T-helper 17 cell (primary cell): ENCODE measurements around the gene CYSRT1. TPM values are rescaled to one million over a fixed set of nuclear protein-coding genes. Genes with fewer than 3 reads are reported as not detected.
A peak's percentile ranks its signal among the peaks of the same experiment; 100 is the strongest.

Source experiments
- ATAC-seq: fragments of 150-1000 bp; cut with Tn5 transposase; 2 replicates; pipeline ENCODE4 v1.10.0; 2021; ENCODE audit warnings: mild to moderate bottlenecking, moderate library complexity
- DNase-seq, 3 donors: peaks; one replicate each; pipeline versions ENCODE4 v3.0.0 to v3.0.0-alpha.2; 2020 to 2021
- H3K9me3 ChIP-seq: one replicate; pipeline ENCODE4 v1.7.0; 2013; ENCODE audit warnings: low read length, mild to moderate bottlenecking; ENCODE audit not compliant: control insufficient read depth, poor library complexity, severe bottlenecking
- H3K27ac Mint-ChIP-seq: one replicate; pipeline ENCODE4 v1.8.0; 2022; ENCODE audit warnings: mild to moderate bottlenecking, moderate library complexity, mixed read lengths
- H3K27me3 Mint-ChIP-seq: one replicate; pipeline ENCODE4 v1.8.0; 2022; ENCODE audit warnings: mixed read lengths
- H3K36me3 Mint-ChIP-seq: one replicate; pipeline ENCODE4 v1.8.0; 2022; ENCODE audit warnings: low read depth, mixed read lengths
- H3K4me1 Mint-ChIP-seq: one replicate; pipeline ENCODE4 v1.8.0; 2022; ENCODE audit warnings: mild to moderate bottlenecking, mixed read lengths
- H3K4me3 Mint-ChIP-seq: one replicate; pipeline ENCODE4 v1.8.0; 2022; ENCODE audit warnings: mild to moderate bottlenecking, moderate library complexity, mixed read lengths
- total RNA-seq, 4 donors: library from RNA in 2 of 4; stranded (reverse) in 2 of 4; gene quantifications; one replicate each; pipeline ENCODE4 v1.2.3 and lab custom pipeline; 2022 to 2026

Gene CYSRT1
- total RNA-seq, 2 donors from 2014 or later, result 0.52 TPM; not detected in 1

DNA sequence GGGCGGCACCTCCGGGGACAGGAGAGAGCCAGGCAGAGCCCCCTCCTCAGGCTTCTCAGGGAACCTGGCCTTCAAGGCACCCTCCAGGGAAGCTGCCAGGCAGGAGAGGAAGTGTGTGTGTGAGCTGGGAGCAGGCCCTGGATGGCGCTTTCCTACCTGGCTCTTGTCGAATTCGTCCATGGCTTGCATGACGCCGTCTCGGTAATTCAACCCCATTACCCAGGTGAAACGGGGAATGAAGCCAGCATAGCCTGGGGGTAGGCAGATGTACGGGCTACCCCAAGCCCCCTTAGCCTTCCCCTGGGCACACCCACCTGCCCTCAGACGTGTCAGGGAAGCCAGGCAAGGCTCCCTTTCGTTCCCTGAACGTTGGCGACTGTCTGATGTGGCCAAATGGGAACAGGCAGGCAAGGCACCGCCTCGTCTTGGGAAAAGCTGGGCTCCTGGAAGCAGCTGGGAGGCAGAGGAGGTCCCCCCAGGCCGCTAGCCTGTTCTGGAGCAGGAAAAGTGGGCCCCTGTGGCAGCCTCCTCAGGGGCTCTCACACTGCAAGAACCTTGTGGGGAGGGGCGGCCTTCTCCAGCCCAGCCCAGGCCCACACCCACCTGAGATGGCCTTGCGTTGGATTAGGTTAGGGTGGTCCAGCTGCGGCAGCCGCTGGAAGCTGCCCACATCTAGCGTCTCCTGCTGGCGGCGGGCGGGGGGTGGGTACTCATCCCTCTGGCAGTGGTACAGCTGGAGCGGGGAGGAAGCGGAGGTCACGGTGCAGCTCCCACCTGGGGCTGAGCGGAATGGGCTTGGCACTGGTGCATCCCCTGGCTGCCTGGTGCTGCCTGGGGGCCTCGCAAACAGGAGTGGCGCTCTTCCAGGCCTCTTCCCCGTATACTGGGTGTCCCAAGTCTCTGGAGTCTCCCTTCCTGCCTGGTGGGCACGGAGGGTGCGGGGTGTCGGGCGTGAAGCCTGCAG is 19.8 kb downstream of the CYSRT1 start:
- H3K9me3 ChIP-seq, result no peaks in the 10 kb centered on the region
- Mint-ChIP-seq H3K27ac (no peak overlapping the region), H3K4me1 (peaks cover 11% of the 10 kb centered on the region), H3K27me3 (no peaks in the 10 kb centered on the region), H3K4me3 (peak overlapping the region; percentile 21), H3K36me3 (no peaks in the 10 kb centered on the region)
- ATAC-seq (no peak), DNase-seq (no peak)

DNA sequence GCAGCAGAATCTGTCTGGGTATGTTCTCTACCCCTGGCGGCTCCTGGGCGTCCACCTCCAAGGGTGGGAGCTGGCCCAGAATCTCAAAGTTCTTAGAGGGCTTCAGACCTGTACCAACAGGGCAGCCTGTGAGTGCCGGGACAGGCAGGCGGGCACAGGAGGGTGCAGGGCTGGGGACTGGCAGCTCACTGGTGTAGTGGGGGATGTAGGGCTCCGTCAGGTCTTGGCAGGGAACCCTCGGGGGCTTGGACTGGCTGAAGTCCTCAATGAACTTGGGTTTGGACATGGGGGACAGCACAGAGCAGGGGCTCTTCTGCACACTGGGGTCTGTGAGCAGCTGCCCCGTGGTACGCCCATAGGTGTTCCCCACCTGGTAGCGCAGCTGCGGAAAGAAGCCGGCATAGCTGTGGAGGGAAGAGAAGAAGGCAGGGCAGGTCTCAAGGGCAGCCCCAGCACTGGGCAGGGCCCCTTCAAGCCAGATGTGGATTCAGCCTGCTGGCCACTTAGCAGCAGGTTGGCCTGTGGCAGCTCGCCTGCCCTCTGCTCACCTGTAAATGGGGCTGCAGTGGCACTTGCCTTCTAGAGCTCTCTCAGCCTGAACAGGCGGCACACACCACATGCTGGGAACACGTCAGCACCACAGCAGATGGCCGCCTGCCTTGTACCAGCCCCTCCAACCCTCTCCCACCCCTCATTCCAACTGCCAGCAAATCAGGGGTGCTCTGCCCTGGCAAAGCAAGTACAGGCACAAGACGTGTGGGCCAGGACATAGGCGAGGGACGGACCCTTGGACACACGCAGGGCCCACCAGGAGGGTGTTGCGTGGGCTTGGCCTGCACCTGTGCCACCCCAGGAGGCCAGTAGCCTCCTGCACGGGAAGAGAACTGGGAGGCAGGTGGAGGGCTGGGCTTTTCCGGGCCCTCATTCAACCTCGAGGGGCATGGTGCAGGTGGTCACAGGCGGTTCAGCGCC is 20.8 kb downstream of the CYSRT1 start:
- H3K9me3 ChIP-seq, result no peaks in the 10 kb centered on the region
- Mint-ChIP-seq H3K27ac (no peak overlapping the region), H3K36me3 (no peaks in the 10 kb centered on the region), H3K27me3 (no peaks in the 10 kb centered on the region), H3K4me1 (peaks cover 11% of the 10 kb centered on the region), H3K4me3 (no peak overlapping the region)
- ATAC-seq, result no peak
- DNase-seq, result no peak

DNA sequence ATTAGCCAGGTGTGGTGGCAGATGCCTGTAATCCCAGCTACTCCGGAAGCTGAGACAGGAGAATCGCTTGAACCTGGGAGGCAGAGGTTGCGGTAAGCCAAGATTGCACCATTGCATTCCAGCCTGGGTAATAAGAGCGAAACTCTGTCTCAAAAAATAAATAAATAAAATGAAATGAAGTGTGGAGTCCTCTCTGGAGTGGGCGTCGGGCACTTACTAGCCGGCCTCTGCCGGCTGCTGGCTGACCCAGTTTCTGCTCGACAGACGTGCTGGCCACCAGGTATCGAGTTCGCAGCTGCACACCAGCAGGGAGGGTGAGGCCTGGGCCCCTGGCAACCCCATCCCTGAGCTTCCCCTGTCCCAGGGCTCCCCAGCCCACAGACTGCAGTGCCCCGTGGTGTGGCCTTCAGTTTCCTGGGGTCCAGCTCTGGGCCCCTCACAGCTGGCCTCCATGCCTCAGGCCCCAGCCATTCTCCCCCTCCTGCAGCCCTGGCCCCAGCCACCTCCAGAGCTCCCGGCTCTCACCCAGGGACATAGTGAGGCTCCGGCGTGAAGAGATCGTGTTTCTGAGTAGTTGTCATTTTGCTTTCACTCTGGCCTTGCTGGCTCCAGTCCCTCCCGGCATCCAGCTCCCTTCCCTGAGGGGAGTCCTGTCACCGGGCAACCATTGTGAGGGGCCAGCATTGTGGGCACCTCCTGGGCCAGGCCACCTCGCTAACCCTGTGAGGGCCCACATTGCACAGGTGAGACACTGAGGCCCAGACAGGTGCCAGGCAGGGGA is 22.4 kb downstream of the CYSRT1 start:
- no peaks in the 10 kb centered on the region for H3K9me3 ChIP-seq
- Mint-ChIP-seq H3K36me3 (no peaks in the 10 kb centered on the region), H3K4me1 (peaks cover 5% of the 10 kb centered on the region), H3K27ac (no peak overlapping the region), H3K4me3 (no peak overlapping the region), H3K27me3 (no peaks in the 10 kb centered on the region)
- no peak for DNase-seq
- ATAC-seq, result no peak

DNA sequence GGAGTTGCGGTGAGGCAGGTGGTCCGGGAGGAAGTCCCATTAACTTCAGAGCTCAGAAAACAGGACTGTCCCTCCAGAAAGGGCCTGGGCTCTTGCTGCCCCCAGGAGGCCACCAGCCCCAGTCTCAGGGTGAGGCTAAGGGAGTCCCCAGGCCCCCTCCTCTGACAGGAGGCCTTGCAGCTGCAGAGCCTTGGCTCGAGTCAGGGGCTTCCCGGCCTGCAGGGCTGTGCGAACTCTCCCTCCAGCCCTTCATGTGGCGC is 22.9 kb downstream of the CYSRT1 start:
- ATAC-seq (no peak), DNase-seq (no peak)
- H3K27me3 Mint-ChIP-seq, result no peaks in the 10 kb centered on the region
- H3K4me3 Mint-ChIP-seq, result no peak overlapping the region
- no peaks in the 10 kb centered on the region for H3K9me3 ChIP-seq
- H3K36me3 Mint-ChIP-seq, result no peaks in the 10 kb centered on the region
- H3K4me1 Mint-ChIP-seq, result peaks cover 4% of the 10 kb centered on the region
- peak overlapping the region; percentile 45 for H3K27ac Mint-ChIP-seq

DNA sequence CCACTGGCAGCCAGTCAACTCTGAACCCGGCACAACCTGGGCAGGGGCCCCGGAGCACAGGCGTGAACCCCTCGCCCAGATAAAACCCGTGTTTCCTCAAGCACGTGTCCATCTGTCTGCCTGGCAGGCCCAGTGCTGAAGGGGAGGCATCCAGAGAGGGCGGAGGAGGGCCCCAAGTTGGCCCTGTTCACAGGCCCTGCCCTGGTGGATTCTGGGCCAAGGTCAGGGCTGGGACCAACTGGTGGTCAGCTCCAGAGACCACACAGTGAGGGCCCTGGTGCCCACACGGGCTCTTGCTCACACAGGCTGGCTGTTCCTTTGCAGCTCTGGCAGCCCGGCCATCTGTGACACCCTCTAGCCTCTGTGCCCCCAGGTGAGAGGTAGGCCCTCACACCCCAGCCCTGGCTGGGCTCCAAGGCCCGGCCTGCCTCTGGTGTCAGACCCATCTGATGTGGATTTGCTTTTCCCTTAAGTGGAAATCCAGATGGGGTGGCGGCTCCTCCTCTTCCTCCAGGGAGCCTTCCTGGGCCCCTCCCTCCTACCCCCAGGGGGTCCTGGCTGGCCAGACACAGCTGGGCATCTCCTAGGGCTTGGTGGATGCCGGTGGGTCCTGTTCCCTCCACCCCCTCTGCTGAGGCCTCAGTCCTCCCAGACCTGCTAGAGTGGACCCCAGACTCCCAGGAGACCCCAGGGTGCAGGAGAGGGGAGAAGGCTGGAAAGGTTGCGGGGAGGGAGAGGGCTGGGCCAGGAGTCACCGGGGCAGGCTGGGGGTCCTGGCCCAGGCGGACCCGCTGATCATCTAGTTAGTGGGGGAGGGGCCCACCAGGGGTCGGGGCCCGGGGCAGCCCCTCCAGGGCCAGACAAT is 25.6 kb downstream of the CYSRT1 start:
- Mint-ChIP-seq H3K4me1 (peaks cover 5% of the 10 kb centered on the region), H3K4me3 (no peak overlapping the region), H3K36me3 (no peaks in the 10 kb centered on the region), H3K27ac (no peak overlapping the region), H3K27me3 (no peaks in the 10 kb centered on the region)
- ATAC-seq, result no peak
- H3K9me3 ChIP-seq, result no peaks in the 10 kb centered on the region
- DNase-seq, result no peak

DNA sequence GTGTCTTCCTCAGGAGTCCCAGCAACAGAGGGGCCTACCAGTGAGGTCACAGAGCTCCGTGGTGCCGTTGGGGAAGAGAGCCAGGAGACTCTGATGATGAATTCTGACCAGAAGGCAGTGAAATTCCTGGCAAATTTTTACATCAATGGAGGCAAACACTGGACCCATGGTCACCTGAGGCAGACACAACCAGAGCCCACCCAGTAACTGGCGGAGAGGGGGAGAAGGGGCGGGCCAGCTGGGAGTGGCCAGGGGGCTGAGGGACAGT is 26.2 kb downstream of the CYSRT1 start, which contains the start of gene STPG3:
Gene STPG3, plus strand, starts transcription at position 93 of the 268 bp plus-strand sequence. Its CDS starts 1 bp downstream, at position 94.
- no peak for ATAC-seq
- Mint-ChIP-seq H3K27me3 (no peaks in the 10 kb centered on the region), H3K4me3 (no peak within 1 kb of the TSS), H3K27ac (no peak within 1 kb of the TSS), H3K4me1 (peaks cover 5% of the 10 kb centered on the region), H3K36me3 (no peaks in the 10 kb centered on the region)
- no peaks in the 10 kb centered on the region for H3K9me3 ChIP-seq
- no peak for DNase-seq

DNA sequence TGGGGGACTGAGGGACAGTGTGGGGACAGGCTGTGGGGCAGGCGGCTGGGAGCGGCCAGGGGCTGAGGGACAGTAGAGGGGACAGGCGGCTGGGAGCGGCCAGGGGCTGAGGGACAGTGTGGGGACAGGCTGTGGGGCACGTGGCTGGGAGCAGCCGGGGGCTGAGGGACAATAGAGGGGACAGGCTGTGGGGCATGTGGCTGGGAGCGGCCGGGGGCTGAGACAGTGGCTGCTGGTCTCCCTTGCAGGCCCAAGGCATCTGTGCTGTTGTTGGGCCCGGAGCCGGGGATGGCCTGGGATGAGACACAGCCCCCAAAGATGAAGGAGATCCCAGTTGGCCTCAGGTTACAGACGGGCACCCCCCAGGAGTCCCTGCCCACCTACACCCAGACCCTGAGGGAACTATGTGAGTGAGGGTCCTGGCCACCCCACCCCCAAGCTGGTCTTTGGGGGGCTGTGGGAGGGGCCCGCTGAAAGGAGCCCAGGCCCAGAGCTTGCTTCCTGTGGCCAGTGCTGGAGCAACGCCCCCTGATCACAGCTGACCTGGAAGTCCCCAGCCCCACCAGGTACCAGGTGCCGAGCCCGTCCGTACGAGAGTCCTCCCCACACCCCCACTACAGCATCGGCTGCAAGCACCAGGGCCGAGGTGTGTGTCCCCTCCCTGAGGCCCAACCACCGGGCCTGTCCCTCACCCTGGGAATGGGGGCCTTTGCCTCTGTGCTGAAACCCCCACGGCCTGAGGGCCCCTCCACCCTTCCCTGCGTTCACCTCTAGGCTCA is 26.7 kb downstream of the CYSRT1 start:
- Mint-ChIP-seq H3K36me3 (no peaks in the 10 kb centered on the region), H3K27me3 (no peaks in the 10 kb centered on the region), H3K27ac (no peak overlapping the region), H3K4me3 (no peak overlapping the region), H3K4me1 (peaks cover 10% of the 10 kb centered on the region)
- H3K9me3 ChIP-seq, result no peaks in the 10 kb centered on the region
- no peak for ATAC-seq
- DNase-seq, result no peak

DNA sequence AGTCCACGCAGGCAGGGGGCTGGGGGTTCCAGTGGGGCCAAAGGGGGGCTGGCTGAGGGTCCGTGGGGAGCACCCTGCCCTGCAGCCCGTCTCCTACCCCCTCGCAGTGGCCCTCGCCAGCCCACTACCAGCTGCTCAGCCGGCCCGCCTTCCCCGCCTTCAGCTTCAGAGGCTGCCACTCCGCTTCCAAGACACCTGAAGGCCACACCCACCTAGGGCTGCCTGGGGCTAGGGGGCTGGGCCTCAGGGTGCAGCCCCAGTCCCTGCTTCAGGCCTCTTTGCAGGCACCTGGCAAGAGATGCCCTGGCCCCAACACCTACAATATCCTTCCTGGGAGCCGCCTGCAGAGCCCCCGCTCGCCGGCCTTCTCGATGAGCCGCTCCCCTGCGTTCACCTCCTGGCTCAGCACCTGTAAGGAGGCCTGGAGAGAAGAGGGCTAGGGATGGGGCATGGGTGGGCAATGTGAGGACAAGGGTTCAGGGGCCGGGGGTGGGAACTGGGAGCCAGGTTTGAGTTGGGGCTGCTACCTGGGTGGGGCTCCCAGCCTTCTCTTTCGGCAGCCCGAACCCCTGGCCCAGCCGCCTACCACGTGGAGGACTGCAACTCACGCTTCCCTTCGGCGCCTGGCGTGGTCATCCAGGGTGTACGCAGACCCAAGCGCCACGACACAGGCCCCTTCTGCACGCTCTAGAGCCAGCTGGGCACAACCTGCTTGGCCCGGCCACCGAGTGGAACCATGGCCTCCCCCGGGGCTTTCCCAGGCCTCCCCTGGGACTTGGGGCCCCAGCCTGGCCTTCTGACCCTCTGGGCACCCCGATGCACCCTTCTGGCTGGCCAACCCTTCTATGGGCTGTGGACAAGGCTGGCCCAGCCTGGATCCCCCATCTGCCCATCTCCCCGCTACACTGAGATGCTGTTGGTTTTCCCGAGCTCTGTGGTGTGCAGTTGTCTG is 27.9 kb downstream of the CYSRT1 start:
- no peaks in the 10 kb centered on the region for H3K9me3 ChIP-seq
- DNase-seq (no peak), ATAC-seq (no peak)
- Mint-ChIP-seq H3K4me3 (peak overlapping the region; percentile 12), H3K36me3 (no peaks in the 10 kb centered on the region), H3K27ac (no peak overlapping the region), H3K4me1 (peaks cover 10% of the 10 kb centered on the region), H3K27me3 (no peaks in the 10 kb centered on the region)

DNA sequence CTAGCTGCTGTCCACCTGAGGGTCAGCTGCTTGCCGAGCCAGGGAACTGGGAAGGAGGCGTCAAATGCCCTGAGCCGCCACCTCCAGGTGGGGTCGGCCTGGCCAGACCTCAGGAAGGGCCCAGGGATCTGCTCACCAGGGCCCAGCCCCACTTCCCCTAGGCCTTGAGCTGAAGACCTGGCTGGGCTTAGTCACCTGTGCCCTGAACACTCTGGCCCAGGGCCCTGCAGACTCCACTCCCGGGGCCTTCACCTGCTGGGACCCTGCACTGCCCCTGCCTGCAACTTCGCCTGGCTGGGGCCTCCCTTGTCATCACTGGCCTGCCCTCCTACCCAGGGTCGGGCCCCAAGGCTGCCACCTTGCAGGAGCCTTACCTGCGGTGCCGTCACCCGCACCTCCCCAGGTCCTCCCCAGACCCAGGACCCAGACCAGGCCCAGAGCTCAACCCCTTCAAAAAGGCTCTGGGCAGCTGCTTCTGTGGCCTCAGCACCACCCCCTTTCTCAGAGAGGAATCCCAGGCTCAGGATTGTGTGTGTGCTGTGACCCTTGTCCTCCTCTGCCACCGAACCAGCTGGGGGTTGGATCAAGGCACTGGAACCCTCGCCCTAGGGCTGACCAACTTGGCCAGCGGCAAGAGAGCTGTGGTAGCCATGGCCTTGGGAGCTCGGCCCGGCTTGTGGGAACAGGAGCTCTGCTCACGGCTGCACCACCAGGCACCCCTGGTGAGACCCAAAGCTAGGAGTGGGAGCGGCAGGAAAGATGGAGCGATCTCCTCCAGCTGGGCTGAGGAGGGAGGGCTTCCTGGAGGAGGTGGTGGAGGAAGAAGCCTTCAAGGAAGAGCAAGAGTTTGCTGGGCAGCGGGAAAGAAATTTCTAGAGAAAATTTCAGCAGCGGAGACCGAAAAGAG is 29.0 kb downstream of the CYSRT1 start:
- DNase-seq (no peak), ATAC-seq (no peak)
- no peaks in the 10 kb centered on the region for H3K36me3 Mint-ChIP-seq
- H3K27ac Mint-ChIP-seq, result no peak overlapping the region
- peaks cover 10% of the 10 kb centered on the region for H3K4me1 Mint-ChIP-seq
- no peaks in the 10 kb centered on the region for H3K9me3 ChIP-seq
- no peaks in the 10 kb centered on the region for H3K27me3 Mint-ChIP-seq
- H3K4me3 Mint-ChIP-seq, result peak overlapping the region; percentile 88

DNA sequence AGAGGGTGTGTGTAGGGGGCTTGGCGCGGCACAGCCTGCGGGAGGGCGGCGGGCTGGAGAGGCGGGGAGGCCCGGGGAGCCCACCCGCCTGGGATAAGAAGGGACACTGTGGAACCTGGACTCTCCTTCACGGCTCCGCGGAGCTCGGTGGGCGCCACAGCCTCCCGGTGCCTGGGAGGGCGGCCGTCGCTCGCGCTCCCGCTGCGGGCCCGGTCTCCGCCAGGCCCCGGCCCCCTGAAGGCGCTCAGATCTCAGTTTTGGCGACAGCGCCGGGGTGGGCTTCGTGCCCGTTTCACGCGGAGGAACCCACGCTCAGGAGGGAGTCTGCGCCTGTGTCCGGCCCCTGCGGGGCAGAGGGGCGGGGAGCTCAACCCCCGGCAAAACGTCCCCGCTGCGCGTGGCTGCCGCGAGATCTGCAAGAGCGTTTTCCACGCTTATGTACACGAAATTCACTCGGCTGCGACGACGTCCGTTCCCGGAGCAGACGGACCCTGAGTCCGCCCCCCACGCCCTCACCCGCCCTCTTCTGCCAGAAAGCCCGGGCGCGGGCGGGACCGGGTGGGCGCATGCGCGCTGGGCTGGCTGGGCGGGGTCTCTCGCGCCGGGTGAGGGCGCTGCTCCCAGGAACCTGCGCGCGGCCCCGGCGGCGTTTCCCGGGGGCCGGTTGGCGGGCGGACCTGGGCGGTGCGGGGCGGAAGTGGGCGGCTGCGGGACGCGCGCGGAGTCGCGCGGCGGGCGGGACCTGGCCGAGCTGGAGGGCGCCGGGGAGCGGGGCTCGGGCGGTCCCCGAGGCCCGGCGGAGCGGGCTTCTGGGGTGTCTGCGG is 29.9 kb downstream of the CYSRT1 start, which contains the start of gene NELFB:
Gene NELFB, plus strand, starts transcription at position 704 of the 824 bp plus-strand sequence.
- ATAC-seq (peak; percentile 94), DNase-seq (peak; percentile 96 to 99 (median 98))
- Mint-ChIP-seq H3K4me1 (peaks cover 10% of the 10 kb centered on the region), H3K4me3 (peak within 1 kb of the TSS; percentile 88), H3K27ac (peak within 1 kb of the TSS; percentile 56), H3K36me3 (no peaks in the 10 kb centered on the region), H3K27me3 (no peaks in the 10 kb centered on the region)
- no peaks in the 10 kb centered on the region for H3K9me3 ChIP-seq
